ENCODE data around the gene ZFP62. TPM values are rescaled to one million over a fixed set of nuclear protein-coding genes. Genes with fewer than 3 reads are reported as not detected.

ZFP62 gene
- total RNA-seq, 2 experiments from 2014 or later: 58.4 to 79.1 TPM

DNA sequence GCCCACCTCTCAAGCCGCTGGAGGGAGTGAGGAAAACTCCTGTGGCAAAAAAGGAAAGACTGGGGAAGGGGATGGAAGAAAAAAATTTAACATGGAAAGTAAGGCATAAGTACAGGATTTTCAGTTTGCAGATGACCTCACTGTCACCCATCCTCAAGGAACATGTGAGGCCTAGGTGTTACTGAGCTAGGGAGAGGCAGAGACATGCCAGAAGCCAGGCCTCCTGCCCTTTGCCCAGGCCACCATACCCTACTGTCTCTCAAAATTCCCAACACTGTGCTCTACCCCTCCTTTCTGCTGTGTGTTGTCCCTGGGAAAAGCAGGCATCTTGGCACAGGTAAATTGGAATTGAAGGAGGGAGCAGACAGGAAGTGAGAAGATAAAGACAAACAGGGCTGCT is 54.0 kb downstream of the ZFP62 start:
- ChIA-PET POLR2A (interaction anchor here (0.6 to 3.6 kb wide), 4 partner anchors 10 to 409 kb away, joined by 3 to 37 read pairs (median 8); no protein-coding TSS in a partner anchor), CTCF (ENCODE audit: unreplicated experiment) (no interaction called here)
- no peaks in the 10 kb centered on the region; the same call in 1 of the 2 replicates for H4K20me1 ChIP-seq (ENCODE audit: insufficient read depth, low read length)
- H3K9me2 ChIP-seq (ENCODE audit: insufficient read depth, low read length): no peaks in the 10 kb centered on the region
- DNase-seq (ENCODE audit: low spot score): no peak
- peaks cover 71% of the 10 kb centered on the region for H3K4me1 ChIP-seq (ENCODE audit: insufficient read depth, low read length, poor library complexity, severe bottlenecking)
- no peak for TF ChIP-seq EZH2phosphoT487 (IDR thresholded peaks at IDR 0.05; ENCODE audit: borderline replicate concordance, low read depth, low read length)
- TF ChIP-seq, protein P1, sequence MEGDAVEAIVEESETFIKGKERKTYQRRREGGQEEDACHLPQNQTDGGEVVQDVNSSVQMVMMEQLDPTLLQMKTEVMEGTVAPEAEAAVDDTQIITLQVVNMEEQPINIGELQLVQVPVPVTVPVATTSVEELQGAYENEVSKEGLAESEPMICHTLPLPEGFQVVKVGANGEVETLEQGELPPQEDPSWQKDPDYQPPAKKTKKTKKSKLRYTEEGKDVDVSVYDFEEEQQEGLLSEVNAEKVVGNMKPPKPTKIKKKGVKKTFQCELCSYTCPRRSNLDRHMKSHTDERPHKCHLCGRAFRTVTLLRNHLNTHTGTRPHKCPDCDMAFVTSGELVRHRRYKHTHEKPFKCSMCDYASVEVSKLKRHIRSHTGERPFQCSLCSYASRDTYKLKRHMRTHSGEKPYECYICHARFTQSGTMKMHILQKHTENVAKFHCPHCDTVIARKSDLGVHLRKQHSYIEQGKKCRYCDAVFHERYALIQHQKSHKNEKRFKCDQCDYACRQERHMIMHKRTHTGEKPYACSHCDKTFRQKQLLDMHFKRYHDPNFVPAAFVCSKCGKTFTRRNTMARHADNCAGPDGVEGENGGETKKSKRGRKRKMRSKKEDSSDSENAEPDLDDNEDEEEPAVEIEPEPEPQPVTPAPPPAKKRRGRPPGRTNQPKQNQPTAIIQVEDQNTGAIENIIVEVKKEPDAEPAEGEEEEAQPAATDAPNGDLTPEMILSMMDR (conservative IDR thresholded peaks at IDR 0.05; ENCODE audit: low read length): no peak
- no peaks in the 10 kb centered on the region for H3K9me3 ChIP-seq (ENCODE audit: low read length)
- H3K4me2 ChIP-seq (ENCODE audit: low read length): peak overlapping the region; percentile 88
- H3K79me2 ChIP-seq (ENCODE audit: insufficient read depth, low read depth, low read length): peaks cover 68% of the 10 kb centered on the region
- H3K27ac ChIP-seq (ENCODE audit: low read depth, low read length, poor library complexity, severe bottlenecking): peak overlapping the region; percentile 96
- H2AFZ ChIP-seq (ENCODE audit: low read length): no peak overlapping the region
- intact Hi-C loops (cut with micrococcal nuclease; ENCODE audit: unreplicated experiment): no loop called here
- no TSS peak for BruUV-seq (replicated peaks)
- H3K36me3 ChIP-seq (ENCODE audit: insufficient read depth, low read length): peaks cover 5% of the 10 kb centered on the region; the same call in 1 of the 2 replicates
- peak overlapping the region; percentile 84 for H3K4me3 ChIP-seq (ENCODE audit: low read depth, low read length, poor library complexity, severe bottlenecking)

DNA sequence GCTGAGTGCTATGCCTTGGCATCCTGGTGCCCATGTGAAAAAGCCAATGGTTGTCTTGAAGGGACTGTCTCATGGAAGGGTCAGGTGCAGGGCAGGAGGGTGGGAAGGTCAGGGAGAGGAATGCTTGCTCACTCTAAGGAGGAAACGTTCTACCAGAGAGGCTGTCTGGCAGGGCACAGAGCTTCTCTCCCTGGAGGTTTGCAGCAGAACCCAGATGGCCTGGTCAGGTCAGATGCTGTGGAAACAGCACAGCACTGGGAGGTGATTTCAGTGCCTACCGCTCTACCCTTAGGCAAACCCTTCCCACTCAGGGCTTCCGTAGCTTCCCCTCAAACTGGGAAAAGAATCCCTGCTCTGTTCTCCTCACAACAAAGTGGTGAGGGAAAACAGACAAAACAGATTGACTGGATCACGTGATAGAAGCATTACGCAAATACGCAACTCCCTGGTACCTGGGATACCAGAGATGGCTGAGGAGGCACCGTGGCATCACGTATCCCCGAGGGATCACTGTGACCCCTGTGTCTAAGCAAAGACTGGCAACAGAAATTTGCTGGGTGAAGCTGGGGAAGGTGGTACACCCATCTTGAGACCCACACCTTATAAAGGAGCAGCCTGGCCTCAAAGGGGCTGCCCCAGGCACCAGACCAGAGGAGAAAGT is 54.6 kb downstream of the ZFP62 start:
- Histone ChIP-seq H3K9me3 (ENCODE audit: low read length) (no peaks in the 10 kb centered on the region), H3K36me3 (ENCODE audit: insufficient read depth, low read length) (peaks cover 11% of the 10 kb centered on the region; the same call in 1 of the 2 replicates), H3K4me3 (ENCODE audit: low read depth, low read length, poor library complexity, severe bottlenecking) (peak overlapping the region; percentile 84), H4K20me1 (ENCODE audit: insufficient read depth, low read length) (peaks cover 6% of the 10 kb centered on the region), H3K4me1 (ENCODE audit: insufficient read depth, low read length, poor library complexity, severe bottlenecking) (peaks cover 69% of the 10 kb centered on the region), H3K4me2 (ENCODE audit: low read length) (peak overlapping the region; percentile 88), H3K79me2 (ENCODE audit: insufficient read depth, low read depth, low read length) (peaks cover 68% of the 10 kb centered on the region), H3K27ac (ENCODE audit: low read depth, low read length, poor library complexity, severe bottlenecking) (peak overlapping the region; percentile 96), H3K9me2 (ENCODE audit: insufficient read depth, low read length) (no peaks in the 10 kb centered on the region), H2AFZ (ENCODE audit: low read length) (no peak overlapping the region)
- POLR2A ChIA-PET: interaction anchor here (0.8 to 3.6 kb wide), 3 partner anchors 10 to 54 kb away, joined by 4 to 37 read pairs (median 13); no protein-coding TSS in a partner anchor
- TF ChIP-seq, protein P1 (conservative IDR thresholded peaks at IDR 0.05; ENCODE audit: low read length): no peak
- TF ChIP-seq EZH2phosphoT487 (IDR thresholded peaks at IDR 0.05; ENCODE audit: borderline replicate concordance, low read depth, low read length): no peak
- BruUV-seq (replicated peaks): no TSS peak
- DNase-seq (ENCODE audit: low spot score): peak; percentile 50
- intact Hi-C loops (cut with micrococcal nuclease; ENCODE audit: unreplicated experiment): no loop called here
- CTCF ChIA-PET (ENCODE audit: unreplicated experiment): no interaction called here

DNA sequence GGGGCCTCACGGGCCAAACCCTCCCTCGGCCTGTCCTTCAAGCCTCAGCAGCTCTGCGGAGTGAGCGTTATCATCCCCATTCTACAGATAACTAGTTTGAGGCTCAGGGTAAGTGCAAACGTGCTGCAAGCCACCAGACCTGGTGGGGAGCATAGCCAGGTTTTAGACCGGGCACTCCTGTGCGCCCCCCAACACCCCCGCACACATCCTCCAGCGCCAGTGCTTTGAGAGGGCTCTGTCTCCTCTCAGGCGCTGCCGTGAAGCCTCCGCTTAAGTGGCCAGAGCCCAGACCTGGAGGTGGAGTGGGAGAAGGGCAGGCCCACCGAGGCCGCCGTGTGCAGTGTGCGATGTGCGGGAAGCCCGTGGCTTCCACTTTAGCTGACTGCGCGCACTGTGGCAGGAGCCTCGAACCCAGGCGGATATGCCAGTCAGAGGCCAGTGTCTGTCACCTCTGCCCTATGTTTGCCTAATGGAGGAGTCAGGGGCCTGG is 56.9 kb downstream of the ZFP62 start:
- POLR2A ChIA-PET: interaction anchor here (0.7 to 2.3 kb wide), 6 partner anchors 10 to 373 kb away, joined by 3 to 9 read pairs (median 4); no protein-coding TSS in a partner anchor
- Histone ChIP-seq H4K20me1 (ENCODE audit: insufficient read depth, low read length) (peaks cover 28% of the 10 kb centered on the region), H3K9me3 (ENCODE audit: low read length) (no peaks in the 10 kb centered on the region), H3K27ac (ENCODE audit: low read depth, low read length, poor library complexity, severe bottlenecking) (peak overlapping the region; percentile 96), H3K36me3 (ENCODE audit: insufficient read depth, low read length) (peaks cover 33% of the 10 kb centered on the region), H3K9me2 (ENCODE audit: insufficient read depth, low read length) (no peaks in the 10 kb centered on the region), H3K79me2 (ENCODE audit: insufficient read depth, low read depth, low read length) (peaks cover 82% of the 10 kb centered on the region), H3K4me1 (ENCODE audit: insufficient read depth, low read length, poor library complexity, severe bottlenecking) (peaks cover 86% of the 10 kb centered on the region), H2AFZ (ENCODE audit: low read length) (no peak overlapping the region), H3K4me3 (ENCODE audit: low read depth, low read length, poor library complexity, severe bottlenecking) (peak overlapping the region; percentile 84), H3K4me2 (ENCODE audit: low read length) (peak overlapping the region; percentile 88)
- no TSS peak for BruUV-seq (replicated peaks)
- DNase-seq (ENCODE audit: low spot score): no peak
- intact Hi-C loops (cut with micrococcal nuclease; ENCODE audit: unreplicated experiment): loop anchor here (2.0 to 5.0 kb wide), 3 partner anchors 249 to 419 kb away; partner anchors contain the start of gene TRIM41
- CTCF ChIA-PET (ENCODE audit: unreplicated experiment): interaction anchor here (0.6 kb wide), 1 partner anchor 26 kb away, joined by 3 read pairs; no protein-coding TSS in a partner anchor
- no peak for TF ChIP-seq EZH2phosphoT487 (IDR thresholded peaks at IDR 0.05; ENCODE audit: borderline replicate concordance, low read depth, low read length)
- TF ChIP-seq, protein P1 (conservative IDR thresholded peaks at IDR 0.05; ENCODE audit: low read length): no peak
